ENCODE data around the gene ASAP3. TPM values are rescaled to one million over a fixed set of nuclear protein-coding genes. Genes with fewer than 3 reads are reported as not detected.

ASAP3 gene
- total RNA-seq, 6 experiments from 2014 or later: 5.9 to 14.5 (median 12.3) TPM

- Mint-ChIP-seq H3K4me3 (no peak overlapping the region), H3K27ac (no peak overlapping the region), H3K9me3 (no peaks in the 10 kb centered on the region), H3K36me3 (ENCODE audit: low read depth) (peaks cover 4% of the 10 kb centered on the region; the same call in 1 of the 2 replicates), H3K4me1 (ENCODE audit: low read depth) (peaks cover 19% of the 10 kb centered on the region), H3K27me3 (ENCODE audit: insufficient read depth) (peaks cover 1% of the 10 kb centered on the region)
- DNase-seq: no peak
- TF ChIP-seq, protein P1, sequence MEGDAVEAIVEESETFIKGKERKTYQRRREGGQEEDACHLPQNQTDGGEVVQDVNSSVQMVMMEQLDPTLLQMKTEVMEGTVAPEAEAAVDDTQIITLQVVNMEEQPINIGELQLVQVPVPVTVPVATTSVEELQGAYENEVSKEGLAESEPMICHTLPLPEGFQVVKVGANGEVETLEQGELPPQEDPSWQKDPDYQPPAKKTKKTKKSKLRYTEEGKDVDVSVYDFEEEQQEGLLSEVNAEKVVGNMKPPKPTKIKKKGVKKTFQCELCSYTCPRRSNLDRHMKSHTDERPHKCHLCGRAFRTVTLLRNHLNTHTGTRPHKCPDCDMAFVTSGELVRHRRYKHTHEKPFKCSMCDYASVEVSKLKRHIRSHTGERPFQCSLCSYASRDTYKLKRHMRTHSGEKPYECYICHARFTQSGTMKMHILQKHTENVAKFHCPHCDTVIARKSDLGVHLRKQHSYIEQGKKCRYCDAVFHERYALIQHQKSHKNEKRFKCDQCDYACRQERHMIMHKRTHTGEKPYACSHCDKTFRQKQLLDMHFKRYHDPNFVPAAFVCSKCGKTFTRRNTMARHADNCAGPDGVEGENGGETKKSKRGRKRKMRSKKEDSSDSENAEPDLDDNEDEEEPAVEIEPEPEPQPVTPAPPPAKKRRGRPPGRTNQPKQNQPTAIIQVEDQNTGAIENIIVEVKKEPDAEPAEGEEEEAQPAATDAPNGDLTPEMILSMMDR (IDR thresholded peaks at IDR 0.05): no peak
Measured at GRCh38 chr1:23426828-23427227, 57.2 kb downstream of the ASAP3 start.

- DNase-seq: no peak
- H3K36me3 Mint-ChIP-seq (ENCODE audit: low read depth): peaks cover 4% of the 10 kb centered on the region; the same call in 1 of the 2 replicates
- no peak overlapping the region; the same call in 1 of the 2 replicates for H3K27ac Mint-ChIP-seq
- H3K4me3 Mint-ChIP-seq: peak overlapping the region; percentile 83
- TF ChIP-seq, protein P1 (IDR thresholded peaks at IDR 0.05): no peak
- peaks cover 27% of the 10 kb centered on the region for H3K4me1 Mint-ChIP-seq (ENCODE audit: low read depth)
- H3K27me3 Mint-ChIP-seq (ENCODE audit: insufficient read depth): no peaks in the 10 kb centered on the region; the same call in none of the 2 replicates
- no peaks in the 10 kb centered on the region for H3K9me3 Mint-ChIP-seq
Measured at GRCh38 chr1:23425193-23425494, 58.8 kb downstream of the ASAP3 start.

- no peak for DNase-seq
- Mint-ChIP-seq H3K27me3 (ENCODE audit: insufficient read depth) (no peaks in the 10 kb centered on the region; the same call in none of the 2 replicates), H3K4me3 (peak within 1 kb of the TSS; percentile 83), H3K4me1 (ENCODE audit: low read depth) (peaks cover 27% of the 10 kb centered on the region), H3K27ac (peak within 1 kb of the TSS; percentile 74), H3K36me3 (ENCODE audit: low read depth) (peaks cover 3% of the 10 kb centered on the region; the same call in 1 of the 2 replicates), H3K9me3 (no peaks in the 10 kb centered on the region)
- TF ChIP-seq, protein P1 (IDR thresholded peaks at IDR 0.05): no peak
Measured at GRCh38 chr1:23424293-23425192, 59.4 kb downstream of the ASAP3 start, which contains the start of gene TCEA3. TSS of gene TCEA3 (minus strand) at chr1:23424748. CDS start at chr1:23424633, 115 bp downstream.

GRCh38 chr1:23423415-23424292, 60.3 kb downstream of the ASAP3 start:
- Mint-ChIP-seq H3K27ac (peak overlapping the region; percentile 74), H3K36me3 (ENCODE audit: low read depth) (no peaks in the 10 kb centered on the region), H3K9me3 (no peaks in the 10 kb centered on the region), H3K4me3 (peak overlapping the region; percentile 83), H3K4me1 (ENCODE audit: low read depth) (peaks cover 27% of the 10 kb centered on the region), H3K27me3 (ENCODE audit: insufficient read depth) (peaks cover 4% of the 10 kb centered on the region)
- TF ChIP-seq, protein P1 (IDR thresholded peaks at IDR 0.05): no peak
- DNase-seq: no peak

GRCh38 chr1:23422941-23423340, 61.0 kb downstream of the ASAP3 start:
- H3K27ac Mint-ChIP-seq: peak overlapping the region; percentile 74
- no peak for DNase-seq
- peak overlapping the region; percentile 83 for H3K4me3 Mint-ChIP-seq
- H3K9me3 Mint-ChIP-seq: no peaks in the 10 kb centered on the region
- H3K27me3 Mint-ChIP-seq (ENCODE audit: insufficient read depth): peaks cover 4% of the 10 kb centered on the region
- no peaks in the 10 kb centered on the region for H3K36me3 Mint-ChIP-seq (ENCODE audit: low read depth)
- TF ChIP-seq, protein P1 (IDR thresholded peaks at IDR 0.05): no peak
- H3K4me1 Mint-ChIP-seq (ENCODE audit: low read depth): peaks cover 27% of the 10 kb centered on the region

Measured in HFFc6 (cell line).